HG02623 (cell line): ENCODE results near the gene SORT1.
"Not testable (repeated sequence)": the region's sequence is repeated elsewhere in the genome, so short reads cannot be mapped to it uniquely, and the experiment has no call there.

Experiments used
- ATAC-seq: cut with Tn5 transposase; IDR thresholded peaks from one replicate; pipeline ENCODE4 v1.9.1; 2021; ENCODE audit warnings: moderate library complexity; ENCODE audit not compliant: unreplicated experiment

Gene SORT1

GRCh38 chr1:109398343-109399225, 866 bp upstream of the SORT1 start:
- no peak for ATAC-seq

GRCh38 chr1:109396871-109397580, 692 bp downstream of the SORT1 start:
- peak; percentile 8 for ATAC-seq

GRCh38 chr1:109396513-109396839, 1.2 kb downstream of the SORT1 start:
- ATAC-seq = no peak

- ATAC-seq = no peak
Observed at GRCh38 chr1:109395602-109396512, 1.9 kb downstream of the SORT1 start.

- ATAC-seq = not testable (repeated sequence)
Observed at GRCh38 chr1:109395282-109395599, 2.5 kb downstream of the SORT1 start.

- ATAC-seq = no peak
Observed at GRCh38 chr1:109394591-109395281, 3.0 kb downstream of the SORT1 start.

GRCh38 chr1:109393617-109394233, 4.0 kb downstream of the SORT1 start:
- no peak for ATAC-seq

GRCh38 chr1:109392788-109393616, 4.7 kb downstream of the SORT1 start:
- no peak for ATAC-seq

- no peak for ATAC-seq
Observed at GRCh38 chr1:109392037-109392787, 5.5 kb downstream of the SORT1 start.

GRCh38 chr1:109391626-109392025, 6.1 kb downstream of the SORT1 start:
- peak; percentile 68 for ATAC-seq

GRCh38 chr1:109391157-109391556, 6.6 kb downstream of the SORT1 start:
- no peak for ATAC-seq

GRCh38 chr1:109389638-109390341, 7.9 kb downstream of the SORT1 start:
- no peak for ATAC-seq

GRCh38 chr1:109388884-109389637, 8.7 kb downstream of the SORT1 start:
- ATAC-seq = no peak

- no peak for ATAC-seq
Observed at GRCh38 chr1:109388208-109388711, 9.5 kb downstream of the SORT1 start.

- ATAC-seq = no peak
Observed at GRCh38 chr1:109386054-109386717, 11.5 kb downstream of the SORT1 start.

- ATAC-seq = no peak
Observed at GRCh38 chr1:109385417-109385816, 12.3 kb downstream of the SORT1 start.

- ATAC-seq = no peak
Observed at GRCh38 chr1:109383854-109384253, 13.9 kb downstream of the SORT1 start.
